ENCODE results near the gene MACO1.
A peak's percentile ranks its signal among the peaks of the same experiment; 100 is the strongest.
"Not testable (repeated sequence)": the region's sequence is repeated elsewhere in the genome, so short reads cannot be mapped to it uniquely, and the experiment has no call there.

The MACO1 gene

DNA sequence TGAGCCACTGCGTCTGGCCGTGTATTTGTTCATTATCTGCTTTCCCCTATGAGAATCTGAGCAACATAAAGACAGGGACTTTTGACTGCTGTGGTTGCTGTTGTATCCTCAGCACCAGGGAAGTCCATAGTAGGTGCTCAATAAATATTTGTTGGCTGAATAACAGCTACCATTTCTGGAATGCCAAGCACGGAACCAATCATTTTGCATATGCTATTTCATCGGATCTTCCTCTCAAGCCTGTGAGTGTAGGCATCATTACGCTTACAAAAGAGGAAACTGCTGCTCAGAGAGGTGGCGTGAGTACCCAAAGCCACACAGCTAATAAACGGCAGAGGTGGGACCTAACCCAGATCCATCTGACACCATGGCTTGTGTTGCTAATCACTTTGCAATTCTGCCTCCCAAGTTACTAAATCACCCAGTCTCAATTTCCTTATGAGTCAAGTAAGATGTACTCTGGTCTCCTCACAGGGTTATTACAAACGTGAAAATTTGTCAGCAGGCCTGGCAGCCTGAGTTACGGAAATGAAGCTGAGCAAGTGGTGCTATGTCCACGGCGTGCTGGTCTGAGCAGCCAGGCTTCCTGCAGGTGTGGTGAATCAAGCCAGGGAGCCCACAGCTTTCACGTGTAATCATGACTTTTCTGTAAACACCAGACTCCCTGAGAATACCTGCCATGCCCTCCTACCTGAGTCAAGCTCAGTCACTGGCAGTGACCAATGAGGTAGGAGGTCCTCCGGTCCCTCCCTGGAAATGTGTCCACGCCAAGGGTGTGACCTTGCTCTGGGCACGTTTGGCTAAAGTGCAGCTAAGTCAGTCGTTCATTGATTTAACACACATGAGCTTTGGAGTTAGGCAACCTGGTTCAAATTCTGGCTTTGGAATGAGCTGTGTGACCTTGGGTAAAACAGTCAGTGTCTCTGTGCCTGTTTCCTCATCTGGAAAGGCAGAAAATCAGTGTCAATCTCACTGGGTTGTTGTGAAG lies 5.3 kb upstream of the MACO1 start:
- no peak for DNase-seq (ENCODE audit: low read depth in 3 of 3, low spot score in 1 of 3)

DNA sequence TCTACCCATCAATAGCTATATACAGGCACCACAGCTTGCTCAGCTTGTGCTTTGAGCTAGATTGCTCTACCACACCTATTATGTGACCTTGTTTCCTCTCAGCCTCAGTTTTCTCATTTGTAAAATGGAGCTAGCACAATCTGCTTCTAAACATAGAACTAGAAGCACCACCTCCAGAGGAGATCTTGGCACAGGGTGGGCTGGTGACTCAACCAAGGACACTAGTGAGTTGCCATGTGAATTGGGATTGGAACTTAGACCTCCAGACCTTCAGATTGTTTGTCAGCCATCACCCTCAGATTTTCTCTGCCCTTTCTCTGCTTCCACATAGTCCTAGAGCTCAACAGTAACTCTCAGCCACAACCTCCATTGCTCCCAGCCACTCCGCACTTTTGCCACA lies 3.0 kb upstream of the MACO1 start:
- DNase-seq (ENCODE audit: low read depth in 3 of 3, low spot score in 1 of 3) = no peak

DNA sequence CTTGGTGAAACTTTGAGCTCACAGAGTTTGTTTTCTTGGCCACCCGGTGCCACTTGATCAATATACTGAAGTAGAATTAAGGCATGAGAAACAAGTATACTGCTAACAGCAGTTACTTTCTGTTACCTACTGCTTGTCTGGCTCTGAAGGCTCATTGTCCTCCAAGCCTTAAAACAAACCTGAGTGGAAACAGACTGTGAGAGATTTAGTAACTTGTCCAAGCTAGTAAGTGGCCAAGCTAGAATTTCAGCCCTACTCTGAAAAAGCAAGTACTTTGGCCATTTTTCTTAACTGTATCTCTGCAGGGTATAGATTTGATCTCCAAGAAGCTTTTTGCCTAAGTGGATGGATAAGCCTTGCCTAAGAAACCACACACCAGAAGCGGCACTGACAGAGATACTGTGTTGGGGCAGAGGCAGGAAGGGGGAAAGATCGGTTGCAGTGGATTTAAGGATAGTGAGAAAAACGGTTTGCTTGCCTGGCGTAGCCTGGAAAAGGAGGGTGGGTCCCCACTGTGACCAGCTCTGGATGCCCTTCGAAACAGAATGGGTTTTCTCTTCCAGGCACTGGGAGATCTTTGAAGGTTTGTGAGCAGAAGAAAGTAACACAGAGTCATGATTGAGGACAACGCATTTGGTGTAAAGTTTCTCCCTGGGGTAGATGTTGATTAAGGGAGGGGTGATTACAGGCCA lies 2.1 kb upstream of the MACO1 start:
- DNase-seq (ENCODE audit: low read depth in 3 of 3, low spot score in 1 of 3) = no peak

DNA sequence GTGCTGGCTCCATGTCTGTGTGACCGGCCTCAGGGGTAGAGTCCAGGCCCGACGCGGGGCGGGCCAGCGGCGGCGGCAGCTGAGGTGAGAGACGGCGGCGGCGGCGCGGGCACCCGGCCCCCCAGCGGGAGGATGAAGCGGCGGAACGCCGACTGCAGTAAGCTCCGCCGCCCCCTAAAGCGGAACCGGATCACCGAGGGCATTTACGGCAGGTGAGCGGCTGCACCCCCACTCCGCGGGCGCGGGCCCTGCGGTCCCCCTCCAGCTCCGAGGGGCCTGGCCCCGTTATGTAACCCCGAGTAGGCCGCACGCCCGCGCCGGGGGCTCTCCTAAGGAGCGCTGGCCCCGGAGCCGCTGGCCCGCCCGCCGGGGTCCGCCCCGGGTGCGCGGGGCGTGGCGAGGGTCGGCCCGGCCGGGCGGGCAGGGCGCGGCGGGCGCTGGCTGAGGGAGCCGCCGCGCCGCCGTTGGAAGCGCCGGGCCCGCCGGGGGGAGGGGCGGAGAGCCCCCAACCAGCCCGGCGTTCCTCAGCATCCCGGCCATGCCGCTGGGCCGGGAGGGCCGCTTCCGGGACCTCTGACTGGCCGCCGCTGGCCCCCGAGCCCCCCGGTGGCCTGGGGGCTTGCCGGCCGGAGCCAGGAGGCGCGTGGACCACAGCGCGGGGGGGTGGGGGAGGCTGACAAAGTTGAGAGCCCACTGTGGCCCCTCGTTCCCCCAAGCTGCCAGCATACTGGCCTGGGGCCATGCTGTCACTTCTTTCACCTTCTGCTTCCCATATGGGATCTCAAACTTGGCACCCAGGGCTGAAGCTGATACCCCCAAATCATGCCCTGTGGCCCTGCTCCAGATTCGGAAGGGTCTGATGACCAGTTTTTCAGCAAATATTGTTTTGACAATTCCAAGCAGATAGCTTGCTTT lies 527 bp downstream of the MACO1 start:
- DNase-seq (ENCODE audit: low read depth in 3 of 3, low spot score in 1 of 3) = peak in 1 of 3 donors; percentile 3

DNA sequence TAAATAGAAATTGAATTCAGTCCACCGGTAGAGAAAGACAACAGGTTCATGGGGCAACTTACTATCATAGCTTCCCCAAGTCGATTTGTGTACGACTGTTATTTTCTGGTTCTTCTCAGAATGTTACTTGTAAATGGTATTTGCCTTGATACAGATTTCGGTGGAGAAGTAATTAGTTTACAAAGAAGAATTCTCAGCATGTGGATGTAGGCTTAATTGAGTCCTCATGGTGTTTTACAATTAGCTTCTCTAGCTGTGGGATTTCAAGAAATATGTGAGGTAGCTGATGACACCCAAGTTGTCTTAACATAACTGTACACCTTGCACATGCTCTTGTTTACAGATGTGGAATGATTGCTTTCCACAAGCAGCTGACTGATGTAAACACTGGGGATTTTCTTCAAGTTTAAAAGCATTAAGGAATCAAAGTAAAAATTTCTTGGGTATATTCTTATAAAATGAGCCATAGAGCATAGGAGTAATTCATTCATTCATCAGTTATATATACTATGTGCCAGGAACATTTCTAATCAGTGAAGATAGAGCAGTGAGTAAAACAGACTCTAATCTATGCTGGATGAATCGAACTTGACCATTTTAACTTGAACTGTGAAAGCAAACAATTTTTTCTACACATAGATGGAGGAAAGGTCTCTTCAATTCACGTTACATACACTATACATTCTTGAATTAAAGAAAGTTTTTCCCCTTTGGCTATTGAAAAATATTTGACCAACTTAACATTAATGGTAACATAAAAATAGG lies 1.4 kb downstream of the MACO1 start:
- DNase-seq (ENCODE audit: low read depth in 3 of 3, low spot score in 1 of 3) = no peak

DNA sequence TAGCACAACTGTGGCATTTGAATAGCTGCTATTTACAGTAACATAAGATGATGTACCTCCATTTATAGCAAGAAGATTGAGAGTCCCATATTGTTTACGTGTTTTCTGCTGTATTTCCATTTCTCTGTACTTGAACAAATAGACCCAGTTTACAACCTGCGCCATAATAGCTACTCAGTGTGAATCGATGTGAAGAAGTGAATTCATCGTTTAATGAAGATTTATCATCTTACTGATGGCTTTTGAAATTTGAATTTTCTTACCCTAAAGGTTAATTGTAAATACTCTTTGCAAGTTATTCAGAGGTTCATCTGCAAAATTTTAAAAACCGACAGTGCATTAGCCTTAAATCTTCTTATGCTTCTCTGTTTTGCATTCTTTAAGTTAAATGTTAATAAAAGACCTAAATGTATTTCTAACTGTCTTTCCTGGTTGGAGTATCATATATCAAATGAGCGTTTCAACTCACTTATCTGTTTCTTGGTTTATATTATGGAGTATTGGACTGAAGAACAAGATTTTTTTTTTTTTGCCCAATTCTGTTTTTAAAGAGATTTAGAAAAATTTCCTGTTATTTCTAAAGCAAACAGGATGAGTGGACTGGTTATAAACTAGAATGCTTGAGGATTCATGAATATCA lies 2.2 kb downstream of the MACO1 start:
- DNase-seq (ENCODE audit: low read depth in 3 of 3, low spot score in 1 of 3) = no peak

DNA sequence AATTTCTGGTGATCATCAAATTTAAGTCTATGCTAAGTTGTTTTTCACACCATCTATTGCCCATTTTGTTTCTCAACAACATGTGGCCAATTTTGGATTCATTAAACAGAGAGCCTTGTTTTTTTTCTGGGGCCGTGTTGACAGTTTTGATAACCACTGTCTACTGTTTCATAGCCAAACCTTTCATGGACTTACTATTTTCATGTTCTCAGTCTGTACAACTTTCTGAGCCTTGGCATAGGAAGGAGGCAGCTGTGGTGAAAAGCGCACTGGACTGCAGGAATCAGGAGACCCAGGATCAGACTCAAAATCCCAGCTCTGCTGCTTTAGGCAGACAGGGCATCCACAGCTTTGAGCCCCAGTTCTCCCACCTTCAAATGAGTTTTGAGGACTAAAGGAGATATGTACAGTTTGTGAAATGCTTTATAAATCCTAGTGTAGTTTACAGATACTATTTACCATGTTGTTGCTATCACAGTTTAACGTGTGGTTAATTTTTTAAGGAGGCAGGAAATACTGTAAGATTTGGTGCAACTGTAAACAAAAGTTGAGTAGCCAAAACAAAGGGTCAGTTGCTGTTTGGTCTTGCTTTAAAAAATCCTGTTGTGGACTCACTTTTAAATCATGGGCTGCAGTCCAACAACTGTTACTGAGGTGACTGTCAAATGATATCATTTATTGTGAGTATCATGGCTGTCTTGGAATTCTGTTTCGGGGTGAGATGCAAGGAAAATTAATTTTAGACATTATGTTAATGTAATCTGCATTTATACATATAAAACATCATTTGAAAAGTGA lies 2.9 kb downstream of the MACO1 start:
- no peak for DNase-seq (ENCODE audit: low read depth in 3 of 3, low spot score in 1 of 3)

DNA sequence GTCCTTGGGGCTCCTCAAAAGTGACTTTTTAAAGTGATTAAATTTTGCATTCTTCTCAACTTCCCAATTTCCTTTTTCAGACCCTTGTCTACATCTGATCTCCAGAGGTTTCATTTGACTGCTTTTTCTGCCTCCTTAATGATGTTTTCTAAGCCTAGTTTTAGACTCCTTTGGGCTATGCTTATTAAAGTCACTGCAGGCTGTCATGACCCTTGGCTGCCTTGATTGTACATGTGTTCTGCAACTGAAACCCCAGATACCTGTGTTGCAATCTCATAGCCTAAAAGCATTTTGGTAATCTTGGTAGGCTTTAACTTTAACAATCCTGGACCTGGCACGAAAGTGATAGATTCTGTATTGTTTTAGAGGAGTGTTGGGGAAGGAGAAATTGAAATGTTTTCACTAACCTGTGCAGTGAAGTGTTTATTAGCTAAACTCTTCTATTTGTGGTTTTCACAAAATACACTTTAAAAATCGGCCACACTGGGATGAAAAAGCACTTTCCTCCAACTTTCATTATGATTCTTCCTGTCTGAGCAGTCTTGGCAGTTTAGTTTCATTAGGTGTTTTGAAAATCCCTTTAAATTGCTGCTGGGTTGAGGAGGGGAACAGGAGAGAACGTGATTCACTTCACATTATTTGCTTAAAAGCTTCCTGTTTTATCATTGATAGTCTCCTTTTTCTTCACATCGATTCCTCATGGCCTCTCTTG lies 4.9 kb downstream of the MACO1 start:
- DNase-seq (ENCODE audit: low read depth in 3 of 3, low spot score in 1 of 3) = no peak

DNA sequence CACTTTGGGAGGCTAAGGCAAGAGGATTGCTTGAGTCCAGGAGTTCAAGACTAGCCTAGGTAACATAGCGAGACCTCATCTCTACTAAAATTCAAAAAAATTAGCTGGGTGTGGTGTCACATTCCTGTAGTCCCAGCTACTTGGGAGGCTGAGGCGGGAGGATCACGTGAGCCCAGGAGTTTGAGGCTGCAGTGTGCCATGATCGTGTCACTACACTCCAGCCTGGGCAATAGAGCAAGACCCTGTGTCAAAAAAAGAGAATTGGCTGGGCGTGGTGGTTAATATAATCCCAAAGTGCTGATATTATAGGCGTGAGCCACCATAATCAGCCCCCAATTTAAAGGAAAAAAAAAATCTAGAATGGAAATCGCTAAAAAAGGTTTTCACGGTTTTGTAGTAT lies 7.0 kb downstream of the MACO1 start:
- DNase-seq (ENCODE audit: low read depth in 3 of 3, low spot score in 1 of 3) = no peak

DNA sequence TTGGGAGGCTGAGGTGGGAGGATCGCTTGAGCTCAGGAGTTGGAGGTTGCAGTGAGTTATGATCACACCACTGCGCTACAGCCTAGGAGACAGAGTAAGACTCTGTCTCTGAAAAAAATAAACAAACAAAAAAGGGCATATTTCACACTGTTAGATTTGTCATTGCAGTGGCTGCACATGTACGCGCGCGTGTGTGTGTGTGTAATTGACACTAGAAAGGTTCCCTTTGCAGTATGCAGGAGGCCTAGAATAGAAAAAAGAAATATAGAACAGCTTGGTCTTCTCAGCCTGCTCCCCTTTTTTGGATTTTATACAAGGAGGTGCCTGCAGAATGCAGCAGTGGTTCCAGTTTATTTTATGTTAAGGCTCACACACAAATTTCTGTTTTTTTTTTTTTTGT lies 8.6 kb downstream of the MACO1 start:
- DNase-seq (ENCODE audit: low read depth in 3 of 3, low spot score in 1 of 3) = no peak

DNA sequence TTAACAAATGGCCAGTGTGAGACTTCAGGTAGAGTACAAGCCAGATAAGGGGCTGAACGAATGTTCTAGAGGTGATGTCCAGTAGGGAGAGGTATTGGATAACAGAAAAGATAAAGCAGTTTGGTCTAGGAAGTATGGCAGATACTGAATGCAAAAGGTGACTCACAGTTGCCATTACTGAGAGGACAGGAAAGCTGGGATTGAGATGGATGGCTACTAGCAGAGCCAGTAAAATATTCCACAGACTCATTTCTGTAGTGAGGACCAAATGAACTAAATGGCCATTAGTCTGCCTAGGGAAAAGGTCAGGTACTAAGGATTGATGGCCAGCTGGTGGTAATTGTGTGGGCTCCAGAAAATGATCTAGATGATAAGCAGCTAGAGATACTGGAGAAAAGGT lies 11.5 kb downstream of the MACO1 start:
- DNase-seq (ENCODE audit: low read depth in 3 of 3, low spot score in 1 of 3) = no peak

DNA sequence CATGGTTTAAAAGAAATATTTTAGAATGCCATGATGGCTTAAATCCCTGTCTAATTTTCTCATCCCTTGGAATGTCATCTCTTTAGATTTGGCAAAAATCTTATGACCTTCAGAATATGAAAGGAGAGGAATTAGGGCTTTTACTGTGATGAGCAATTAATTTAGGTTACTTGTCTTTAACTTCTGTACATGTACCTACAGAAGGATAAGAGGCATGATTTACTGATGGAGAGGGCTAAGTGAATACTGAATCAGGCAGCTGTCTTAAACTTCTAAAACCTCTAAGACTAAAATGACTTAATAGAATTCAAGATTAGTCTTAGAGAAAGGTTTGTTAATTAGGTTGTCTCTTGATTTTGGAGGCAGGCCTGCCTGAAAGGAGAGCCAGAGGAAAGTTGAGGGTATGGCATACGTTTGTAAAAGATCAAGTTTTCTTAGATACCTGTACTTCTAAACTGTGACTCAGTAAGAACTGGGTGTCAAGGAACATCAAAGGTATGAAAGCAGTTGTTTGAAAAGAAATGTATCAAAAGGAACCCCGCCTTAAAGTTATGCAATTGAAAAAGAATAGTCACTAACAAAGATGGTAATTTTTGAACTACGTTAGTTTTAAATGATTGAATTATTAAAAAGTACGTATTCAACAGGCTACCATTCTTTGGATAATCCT lies 12.5 kb downstream of the MACO1 start:
- no peak for DNase-seq (ENCODE audit: low read depth in 3 of 3, low spot score in 1 of 3)

DNA sequence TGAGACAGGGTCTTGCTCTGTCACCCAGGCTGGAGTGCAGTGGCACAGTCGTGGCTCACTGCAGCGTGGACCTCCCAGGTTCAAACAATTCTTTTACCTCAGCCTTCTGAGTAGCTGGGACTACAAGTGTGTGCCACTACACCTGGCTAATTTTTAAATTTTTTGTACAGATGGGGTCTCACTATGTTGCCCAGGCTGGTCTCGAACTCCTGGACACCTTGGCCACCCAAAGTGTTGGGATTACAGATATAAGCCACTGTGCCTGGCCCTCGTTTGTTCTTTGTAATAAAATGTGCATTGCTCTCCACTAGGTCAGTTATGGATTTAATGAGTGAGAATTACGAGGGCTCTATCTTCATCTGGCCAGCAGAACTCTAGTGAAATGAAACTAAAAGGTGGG lies 13.9 kb downstream of the MACO1 start:
- DNase-seq (ENCODE audit: low read depth in 3 of 3, low spot score in 1 of 3) = not testable (repeated sequence)

DNA sequence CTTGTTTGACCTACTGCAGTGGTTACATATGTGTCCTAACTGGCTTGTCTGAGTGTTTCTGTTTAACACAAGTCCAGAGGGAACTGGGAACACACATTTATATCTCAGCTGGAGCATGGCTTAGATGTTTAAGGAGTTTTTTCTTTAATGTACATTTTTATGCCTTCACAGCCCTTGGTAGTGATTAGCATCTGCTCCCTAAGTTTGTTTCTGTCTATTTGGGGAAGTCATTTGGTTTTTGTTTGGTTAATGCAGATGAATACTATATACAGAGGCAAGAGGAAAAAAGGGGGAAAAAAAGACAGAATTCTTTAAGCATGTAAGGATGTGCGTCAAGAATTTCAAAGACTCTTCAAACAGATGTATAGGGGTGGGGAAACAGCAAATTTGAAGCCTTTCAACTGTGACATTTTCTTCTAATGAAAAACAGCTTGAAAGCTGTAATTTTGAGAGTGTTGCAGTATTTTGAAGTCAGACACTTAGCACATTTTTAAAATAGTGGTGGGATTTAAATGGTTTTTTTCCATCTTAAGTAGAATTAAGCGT lies 15.4 kb downstream of the MACO1 start:
- no peak for DNase-seq (ENCODE audit: low read depth in 3 of 3, low spot score in 1 of 3)

DNA sequence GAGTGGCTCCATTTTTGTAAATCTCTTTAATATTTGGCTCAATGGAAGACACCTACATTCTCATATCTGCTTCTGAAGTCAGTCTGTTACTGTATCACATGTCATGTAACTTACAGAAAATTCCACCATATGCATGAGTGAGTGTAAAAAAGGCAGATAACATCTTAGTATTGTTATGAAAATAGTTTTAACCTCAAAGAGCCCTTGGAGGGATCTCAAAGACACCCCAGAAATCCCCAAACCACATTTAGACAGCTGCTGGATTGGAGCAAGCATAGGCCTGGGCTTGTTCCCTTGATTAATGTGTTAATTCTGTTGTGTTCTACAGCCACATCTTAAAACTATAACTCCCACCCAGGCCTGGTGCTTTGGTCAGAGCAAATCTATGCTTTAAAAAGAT lies 16.9 kb downstream of the MACO1 start:
- no peak for DNase-seq (ENCODE audit: low read depth in 3 of 3, low spot score in 1 of 3)

DNA sequence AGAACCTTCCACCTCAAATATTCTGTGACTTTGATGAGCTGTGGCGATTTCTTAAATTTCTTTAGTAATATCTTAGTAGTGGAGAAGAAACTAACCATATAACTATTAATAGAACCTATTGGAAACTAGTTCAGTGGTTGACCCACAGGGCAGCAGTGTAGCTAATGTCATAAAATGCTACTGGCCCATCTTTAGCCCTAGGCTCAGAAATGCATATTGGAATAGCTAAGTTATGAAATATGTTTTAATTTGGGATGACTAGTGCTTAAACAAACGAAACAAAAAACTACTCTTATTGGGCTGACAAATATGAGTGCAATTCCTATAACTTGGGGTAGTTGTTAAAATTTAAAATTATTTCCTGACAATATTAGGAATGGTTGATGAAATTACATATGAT lies 20.2 kb downstream of the MACO1 start:
- DNase-seq (ENCODE audit: low read depth in 3 of 3, low spot score in 1 of 3) = no peak

DNA sequence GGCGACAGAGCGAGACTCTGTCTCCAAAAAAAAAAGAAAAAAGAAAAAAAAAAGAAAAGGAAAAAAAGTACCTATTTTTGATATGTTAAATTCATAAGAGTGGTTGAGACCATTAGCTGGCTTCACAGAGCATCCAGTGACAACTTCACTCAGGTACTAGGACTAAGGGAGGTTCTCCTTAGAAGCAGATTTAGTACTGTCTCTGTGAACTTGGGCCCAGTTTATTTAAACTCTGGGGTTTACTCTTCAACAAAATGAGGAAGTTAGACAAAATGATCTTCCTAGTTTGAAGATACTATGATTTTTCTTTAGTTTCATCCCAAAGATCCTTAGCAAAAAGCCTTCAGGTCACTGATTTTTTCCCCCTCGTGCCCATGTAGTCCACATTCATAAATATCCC lies 21.2 kb downstream of the MACO1 start:
- DNase-seq (ENCODE audit: low read depth in 3 of 3, low spot score in 1 of 3) = no peak

DNA sequence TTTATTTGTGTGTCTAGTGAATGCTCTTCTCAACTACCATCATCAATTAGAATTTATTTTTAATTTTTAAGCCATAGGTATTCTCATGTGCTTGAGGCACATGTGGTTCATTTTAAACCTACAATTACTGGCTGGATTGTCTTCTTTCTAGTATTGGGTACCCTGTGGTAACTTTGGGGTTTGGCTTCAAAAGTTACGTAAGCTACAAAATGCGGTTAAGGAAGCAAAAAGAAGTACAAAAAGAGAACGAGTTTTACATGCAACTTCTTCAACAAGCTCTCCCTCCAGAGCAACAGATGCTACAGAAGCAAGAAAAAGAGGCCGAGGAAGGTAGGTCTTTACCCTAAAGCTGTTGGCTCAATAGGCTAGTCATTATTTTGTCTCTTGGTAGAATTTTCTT lies 25.8 kb downstream of the MACO1 start:
- DNase-seq (ENCODE audit: low read depth in 3 of 3, low spot score in 1 of 3) = no peak

Data from stimulated activated CD4-positive, alpha-beta T cell treated with anti-CD3 and anti-CD28 coated beads, TNF-alpha, amount 100 ng/mL, for 1 hour (primary cell).